ENCODE results near the gene FGGY.

- TF ChIP-seq POLR2A (IDR thresholded peaks at IDR 0.05), result no peak
- TF ChIP-seq, protein P1, sequence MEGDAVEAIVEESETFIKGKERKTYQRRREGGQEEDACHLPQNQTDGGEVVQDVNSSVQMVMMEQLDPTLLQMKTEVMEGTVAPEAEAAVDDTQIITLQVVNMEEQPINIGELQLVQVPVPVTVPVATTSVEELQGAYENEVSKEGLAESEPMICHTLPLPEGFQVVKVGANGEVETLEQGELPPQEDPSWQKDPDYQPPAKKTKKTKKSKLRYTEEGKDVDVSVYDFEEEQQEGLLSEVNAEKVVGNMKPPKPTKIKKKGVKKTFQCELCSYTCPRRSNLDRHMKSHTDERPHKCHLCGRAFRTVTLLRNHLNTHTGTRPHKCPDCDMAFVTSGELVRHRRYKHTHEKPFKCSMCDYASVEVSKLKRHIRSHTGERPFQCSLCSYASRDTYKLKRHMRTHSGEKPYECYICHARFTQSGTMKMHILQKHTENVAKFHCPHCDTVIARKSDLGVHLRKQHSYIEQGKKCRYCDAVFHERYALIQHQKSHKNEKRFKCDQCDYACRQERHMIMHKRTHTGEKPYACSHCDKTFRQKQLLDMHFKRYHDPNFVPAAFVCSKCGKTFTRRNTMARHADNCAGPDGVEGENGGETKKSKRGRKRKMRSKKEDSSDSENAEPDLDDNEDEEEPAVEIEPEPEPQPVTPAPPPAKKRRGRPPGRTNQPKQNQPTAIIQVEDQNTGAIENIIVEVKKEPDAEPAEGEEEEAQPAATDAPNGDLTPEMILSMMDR (IDR thresholded peaks at IDR 0.05), result no peak
These were observed 155.1 kb downstream of the FGGY start for GRCh38 chr1:59452026-59452425.

All from body of pancreas (tissue), 4 donors.